Measurements from ENCODE around the gene RSAD1. TPM values are rescaled to one million over a fixed set of nuclear protein-coding genes. Genes with fewer than 3 reads are reported as not detected.

Gene RSAD1
- total RNA-seq = 10 to 100 TPM; 26.5 to 29.7 TPM

DNA sequence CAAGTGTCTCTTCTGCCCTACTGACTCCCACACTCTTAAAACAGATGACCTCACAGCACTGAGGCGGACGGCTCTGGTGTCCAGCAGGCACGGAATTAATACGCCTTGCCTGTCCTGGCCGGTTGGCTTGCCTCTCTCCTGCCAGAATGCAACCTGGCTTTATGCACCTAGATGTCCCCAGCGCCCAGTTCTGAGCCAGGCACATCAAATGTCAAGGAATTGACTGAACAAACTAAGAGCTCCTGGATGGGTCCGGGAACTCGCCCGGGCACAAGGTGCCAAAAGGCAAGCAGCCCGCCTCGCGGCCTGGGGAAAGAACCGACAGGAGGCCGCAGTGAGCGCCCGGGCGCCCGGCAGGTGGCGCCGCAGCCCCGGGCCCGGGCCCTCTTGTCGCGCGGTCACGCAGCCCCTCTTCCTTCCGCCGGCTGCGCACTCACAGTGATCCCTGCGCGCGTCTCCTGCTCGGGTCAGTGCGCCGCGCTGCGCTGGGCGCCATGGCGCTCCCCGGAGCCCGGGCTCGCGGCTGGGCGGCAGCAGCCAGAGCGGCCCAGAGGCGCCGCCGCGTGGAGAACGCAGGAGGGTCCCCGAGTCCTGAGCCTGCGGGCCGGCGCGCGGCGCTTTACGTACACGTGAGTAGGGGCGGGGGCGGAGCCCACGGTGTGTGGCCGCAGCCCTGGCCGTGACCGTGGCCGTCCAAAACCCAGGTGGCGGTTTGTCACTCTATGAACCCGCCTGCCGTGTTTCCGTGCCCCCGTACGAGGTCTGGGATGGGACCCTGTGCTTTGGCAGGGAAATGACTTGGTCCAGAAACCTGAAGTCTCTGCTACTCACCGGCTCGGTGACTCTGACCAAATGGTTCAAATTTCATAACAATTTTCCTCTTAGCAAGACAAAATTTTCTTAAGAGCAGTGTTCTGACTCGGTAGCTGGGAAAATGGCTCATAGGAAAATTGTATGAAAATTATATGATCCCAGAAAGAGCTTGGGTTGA lies at the start of gene RSAD1:
RSAD1 (plus strand) TSS at position 470 of the 991 bp plus-strand sequence; CDS start at position 495, 25 bp downstream.

DNA sequence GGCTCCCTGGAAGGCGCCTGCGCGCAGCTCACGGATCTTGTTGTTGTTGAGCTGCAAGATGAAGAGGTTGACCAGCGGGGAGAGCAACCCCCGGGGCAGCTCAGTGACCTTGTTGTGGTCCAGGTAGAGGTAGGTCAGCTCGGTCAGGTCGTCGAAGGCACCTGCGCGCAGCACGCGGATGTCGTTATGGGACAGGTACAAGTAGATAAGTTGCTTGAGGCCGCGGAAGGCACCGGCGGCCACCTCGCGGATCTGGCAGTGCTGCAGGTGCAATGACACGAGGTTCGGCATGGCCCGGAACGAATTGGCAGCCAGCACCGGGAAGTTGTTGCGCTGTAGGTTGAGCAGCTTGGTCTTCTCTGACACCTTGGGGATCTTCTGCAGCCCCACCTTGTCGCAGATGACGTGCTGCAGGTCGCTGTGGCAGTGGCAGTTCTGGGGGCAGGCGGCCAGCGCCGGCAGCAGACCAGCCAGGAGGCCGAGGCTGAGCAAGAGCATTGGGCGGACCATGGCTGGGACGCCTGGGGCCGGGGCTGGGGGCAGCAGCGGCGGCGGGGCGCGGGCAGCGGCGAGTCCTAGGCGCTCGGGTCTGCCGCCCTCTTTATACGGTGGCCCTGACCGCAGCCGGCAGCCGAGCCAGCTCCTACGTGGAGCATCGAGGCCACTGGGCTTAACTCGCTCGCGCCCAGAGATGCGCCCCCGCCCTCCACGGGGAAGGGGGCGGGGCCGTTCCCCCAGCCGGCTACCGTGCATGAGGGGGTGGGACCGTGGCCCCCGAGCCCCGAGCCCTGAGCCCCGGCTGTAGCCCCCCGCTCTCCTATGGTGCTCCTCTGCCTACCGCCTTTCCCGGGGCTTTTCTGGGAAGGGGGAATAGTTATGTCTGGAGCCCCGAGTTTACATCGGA lies 10.1 kb upstream of the RSAD1 start, which contains the start of gene CHAD:
CHAD (minus strand) TSS at position 577 of the 904 bp plus-strand sequence; CDS start at position 510, 67 bp downstream.

DNA sequence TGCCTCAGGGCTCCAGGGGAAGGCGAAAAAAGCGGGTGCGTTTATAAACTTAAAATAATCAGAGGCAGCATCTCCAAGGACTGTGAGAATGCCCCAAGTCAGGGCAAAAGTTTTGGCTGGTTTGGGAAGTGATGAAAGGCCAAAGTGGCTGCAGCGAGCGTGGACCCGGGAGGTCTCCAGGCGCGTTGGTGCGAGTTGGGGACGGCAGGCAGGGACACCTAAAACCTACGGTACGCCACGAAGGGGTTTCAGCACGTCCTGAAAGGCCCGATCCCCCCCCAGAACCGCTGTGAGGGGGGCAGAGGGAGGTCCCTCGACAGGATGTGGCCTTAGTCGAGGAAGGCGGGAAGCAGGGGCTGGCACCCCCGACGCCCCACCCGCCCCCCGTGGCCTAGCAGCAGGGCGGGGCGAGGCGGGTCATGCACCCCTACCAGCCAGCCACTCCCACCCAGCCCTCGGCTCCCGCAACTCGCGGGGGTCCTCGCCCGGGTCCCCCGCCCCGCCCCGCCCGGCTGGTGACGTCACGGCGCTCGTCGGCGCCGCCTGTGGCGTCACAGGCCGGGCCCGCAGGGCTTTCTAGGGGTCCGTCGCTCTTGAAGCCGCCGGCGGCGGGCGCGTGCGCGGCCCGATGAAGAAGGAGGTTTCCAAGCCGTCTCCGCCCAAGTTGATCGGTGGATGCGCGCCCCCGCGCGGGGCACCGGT lies 29.4 kb downstream of the RSAD1 start, which contains the start of gene MYCBPAP:
MYCBPAP (plus strand) TSS at position 569 of the 702 bp plus-strand sequence. CDS start 236 bp downstream, outside the sequence.

DNA sequence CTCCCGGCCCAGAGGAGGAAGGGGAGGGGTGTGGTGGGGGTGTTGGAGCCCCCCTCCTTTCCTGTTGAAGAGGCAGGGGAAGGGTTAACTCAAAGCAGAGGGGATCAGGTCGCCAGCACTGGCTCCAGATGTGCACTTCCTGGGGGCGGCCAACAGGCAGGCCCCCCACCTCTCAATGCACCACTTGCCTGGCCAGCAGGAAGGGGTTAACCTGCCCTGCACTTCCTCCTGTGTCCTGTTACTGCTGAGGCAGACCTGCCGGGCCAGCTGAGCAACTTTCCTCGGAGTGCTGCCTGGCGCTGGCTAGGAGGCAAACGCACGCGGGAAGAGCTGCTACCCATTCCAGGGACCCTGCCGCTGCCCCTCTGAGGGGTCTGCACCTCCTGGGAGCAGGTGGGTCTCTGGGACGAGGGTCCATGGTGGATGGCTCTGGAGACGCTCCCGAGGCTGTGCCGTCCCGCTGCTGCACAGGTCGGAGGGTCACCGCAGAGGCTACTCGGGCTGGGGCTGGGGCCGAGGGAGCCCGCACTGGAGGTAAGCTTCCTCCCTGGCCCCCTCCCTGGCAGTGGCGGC lies 53.9 kb downstream of the RSAD1 start, which contains the start of gene EPN3:
EPN3 (plus strand) TSS at position 284 of the 573 bp plus-strand sequence. CDS start 3,822 bp downstream, outside the sequence.

Other genes with a start within 250 kb of the RSAD1 start
- not detected for gene TMEM92, start 204.4 kb upstream of the RSAD1 start, total RNA-seq
- gene XYLT2, start 132.7 kb upstream of the RSAD1 start, total RNA-seq = 10 to 100 TPM; 22.6 to 23.3 TPM
- 10 to 100 TPM; 53.6 to 54.6 TPM for gene MRPL27, start 105.7 kb upstream of the RSAD1 start, total RNA-seq
- 10 to 100 TPM; 13.0 to 13.2 TPM for gene EME1, start 105.6 kb upstream of the RSAD1 start, total RNA-seq
- gene LRRC59, start 81.3 kb upstream of the RSAD1 start, total RNA-seq = 10 to 100 TPM; 49.7 to 52.7 TPM
- 10 to 100 TPM; 23.1 to 24.0 TPM for gene ACSF2, start 52.6 kb upstream of the RSAD1 start, total RNA-seq
- gene CHAD, start 10.0 kb upstream of the RSAD1 start, total RNA-seq = not detected
- gene MYCBPAP, start 29.6 kb downstream of the RSAD1 start, total RNA-seq = 10 to 100 TPM; 10.3 to 11.5 TPM
- gene EPN3, start 53.9 kb downstream of the RSAD1 start, total RNA-seq = not detected
- gene SPATA20, start 68.3 kb downstream of the RSAD1 start, total RNA-seq = 10 to 100 TPM; 15.8 to 17.7 TPM
- not detected for gene CACNA1G, start 81.9 kb downstream of the RSAD1 start, total RNA-seq
- gene ABCC3, start 156.0 kb downstream of the RSAD1 start, total RNA-seq = not detected
- 10 to 100 TPM; 27.8 to 29.1 TPM for gene ANKRD40, start 229.1 kb downstream of the RSAD1 start, total RNA-seq
- gene LUC7L3, start 240.7 kb downstream of the RSAD1 start, total RNA-seq = 100 to 1,000 TPM; 149 to 157 TPM

All from activated naive CD4-positive, alpha-beta T cell treated with anti-CD3 and anti-CD28 coated beads, Interleukin-2, amount 10 ng/mL, durations not matched to agents 5 hours and 36 hours (primary cell).